Measurements from ENCODE around the gene DRAXIN.

GRCh38 chr1:11769274-11769673 lies 77.8 kb downstream of the DRAXIN start:
- no peak for TF ChIP-seq CTCF (IDR thresholded peaks at IDR 0.05)
- TF ChIP-seq POLR2AphosphoS5 (IDR thresholded peaks at IDR 0.05): no peak
- no peak for TF ChIP-seq POLR2A (IDR thresholded peaks at IDR 0.05; ENCODE audit: low read depth)
